Subcutaneous abdominal adipose tissue (tissue), 5 donors: ENCODE results near the gene MAGEB17.
"Not testable (repeated sequence)": the region's sequence is repeated elsewhere in the genome, so short reads cannot be mapped to it uniquely, and the experiment has no call there.

ENCODE experiments used
- H3K27ac ChIP-seq: one replicate; pipeline ENCODE4 v1.7.0; 2013; ENCODE audit warnings: low read depth, mild to moderate bottlenecking, inconsistent platforms, low read length, moderate library complexity
- H3K27me3 ChIP-seq, 5 donors: one replicate each; pipeline ENCODE4 v1.7.0; 2013; ENCODE audit warnings: low read length in 5 of 5, inconsistent platforms in 1 of 5; ENCODE audit not compliant: control insufficient read depth in 5 of 5, insufficient read depth in 4 of 5
- H3K36me3 ChIP-seq, 5 donors: one replicate each; pipeline ENCODE4 v1.7.0; 2013; ENCODE audit warnings: low read length in 5 of 5; ENCODE audit not compliant: control insufficient read depth in 5 of 5, insufficient read depth in 5 of 5
- H3K4me1 ChIP-seq, 5 donors: one replicate each; pipeline ENCODE4 v1.7.0; 2013; ENCODE audit warnings: low read length in 5 of 5, mild to moderate bottlenecking in 3 of 5, moderate library complexity in 1 of 5; ENCODE audit not compliant: control insufficient read depth in 5 of 5, insufficient read depth in 5 of 5
- H3K4me3 ChIP-seq, 5 donors: one replicate each; pipeline ENCODE4 v1.7.0; 2013; ENCODE audit warnings: low read length in 5 of 5, low read depth in 1 of 5
- H3K9ac ChIP-seq, 5 donors: one replicate each; pipeline ENCODE4 v1.7.0; 2013; ENCODE audit warnings: low read length in 5 of 5, mild to moderate bottlenecking in 4 of 5, moderate library complexity in 3 of 5
- H3K9me3 ChIP-seq, 5 donors: one replicate each; pipeline ENCODE4 v1.7.0; 2013; ENCODE audit warnings: low read length in 5 of 5; ENCODE audit not compliant: control insufficient read depth in 5 of 5
- donor health status: healthy.
- donor health status: healthy.
- donor health status: healthy.
- donor health status: healthy.
- donor health status: healthy.

The MAGEB17 gene

GRCh38 chrX:16148896-16149295 lies 18.4 kb upstream of the MAGEB17 start:
- Histone ChIP-seq H3K27me3 (peaks cover 0 to 7% (median 2%) of the 10 kb centered on the region in 5 donors), H3K9ac (no peak overlapping the region), H3K9me3 (no peaks in the 10 kb centered on the region), H3K36me3 (no peaks in the 10 kb centered on the region), H3K4me1 (no peaks in the 10 kb centered on the region), H3K27ac (no peak overlapping the region), H3K4me3 (no peak overlapping the region)

- peaks cover 0 to 5% (median under 1%) of the 10 kb centered on the region in 5 donors for H3K27me3 ChIP-seq
- H3K4me3 ChIP-seq, result no peak overlapping the region
- H3K36me3 ChIP-seq, result no peaks in the 10 kb centered on the region
- no peak overlapping the region for H3K9ac ChIP-seq
- no peaks in the 10 kb centered on the region for H3K9me3 ChIP-seq
- no peak overlapping the region for H3K27ac ChIP-seq
- no peaks in the 10 kb centered on the region for H3K4me1 ChIP-seq
Observed at GRCh38 chrX:16155581-16156096, 11.6 kb upstream of the MAGEB17 start.

- H3K27me3 ChIP-seq, result peaks cover 0 to 8% (median 5%) of the 10 kb centered on the region in 5 donors
- no peak overlapping the region for H3K9ac ChIP-seq
- H3K4me3 ChIP-seq, result no peak overlapping the region
- no peaks in the 10 kb centered on the region for H3K4me1 ChIP-seq
- no peaks in the 10 kb centered on the region for H3K36me3 ChIP-seq
- H3K27ac ChIP-seq, result no peak overlapping the region
- H3K9me3 ChIP-seq, result no peaks in the 10 kb centered on the region
Observed at GRCh38 chrX:16156692-16157331, 10.5 kb upstream of the MAGEB17 start.

DNA sequence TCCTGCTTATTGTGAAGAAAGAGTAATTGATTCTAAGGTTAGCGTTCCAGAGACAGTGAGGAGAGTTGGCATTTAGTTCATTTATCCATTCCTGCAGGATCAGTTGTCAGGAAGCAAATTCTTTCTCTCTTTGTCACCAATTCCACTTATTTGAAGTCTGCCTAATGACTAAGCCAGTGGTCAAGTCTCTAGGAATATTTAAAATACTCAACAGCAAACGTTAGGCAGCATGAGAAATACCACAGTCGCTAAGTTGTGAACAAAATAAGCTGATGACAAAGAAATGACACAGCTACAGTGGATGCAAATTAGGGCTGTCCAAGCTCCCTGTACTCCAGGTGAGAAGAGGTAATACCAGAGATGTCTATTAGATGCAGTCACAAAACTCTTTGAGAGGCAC lies 6.6 kb upstream of the MAGEB17 start:
- H3K27ac ChIP-seq, result no peak overlapping the region

GRCh38 chrX:16161173-16161572 lies 6.1 kb upstream of the MAGEB17 start:
- H3K4me3 ChIP-seq, H3K4me1 ChIP-seq, H3K36me3 ChIP-seq, H3K9me3 ChIP-seq, H3K9ac ChIP-seq, H3K27ac ChIP-seq: not testable (repeated sequence)
- H3K27me3 ChIP-seq, result peaks cover 0 to 15% (median 2%) of the 10 kb centered on the region in 5 donors

More for the DNA sequence above, 6.6 kb upstream of the MAGEB17 start:
- Histone ChIP-seq H3K4me1 (no peaks in the 10 kb centered on the region), H3K4me3 (no peak overlapping the region), H3K27me3 (peaks cover 0 to 15% (median 2%) of the 10 kb centered on the region in 5 donors), H3K9me3 (no peaks in the 10 kb centered on the region), H3K9ac (no peak overlapping the region), H3K36me3 (no peaks in the 10 kb centered on the region)

GRCh38 chrX:16162391-16162790 lies 4.9 kb upstream of the MAGEB17 start:
- H3K4me1 ChIP-seq, result no peaks in the 10 kb centered on the region
- no peaks in the 10 kb centered on the region for H3K36me3 ChIP-seq
- peaks cover 0 to 15% (median 2%) of the 10 kb centered on the region in 5 donors for H3K27me3 ChIP-seq
- no peak overlapping the region for H3K9ac ChIP-seq
- H3K27ac ChIP-seq, result no peak overlapping the region
- no peak overlapping the region for H3K4me3 ChIP-seq
- H3K9me3 ChIP-seq, result peaks cover 0 to 4% (median 0%) of the 10 kb centered on the region in 5 donors

DNA sequence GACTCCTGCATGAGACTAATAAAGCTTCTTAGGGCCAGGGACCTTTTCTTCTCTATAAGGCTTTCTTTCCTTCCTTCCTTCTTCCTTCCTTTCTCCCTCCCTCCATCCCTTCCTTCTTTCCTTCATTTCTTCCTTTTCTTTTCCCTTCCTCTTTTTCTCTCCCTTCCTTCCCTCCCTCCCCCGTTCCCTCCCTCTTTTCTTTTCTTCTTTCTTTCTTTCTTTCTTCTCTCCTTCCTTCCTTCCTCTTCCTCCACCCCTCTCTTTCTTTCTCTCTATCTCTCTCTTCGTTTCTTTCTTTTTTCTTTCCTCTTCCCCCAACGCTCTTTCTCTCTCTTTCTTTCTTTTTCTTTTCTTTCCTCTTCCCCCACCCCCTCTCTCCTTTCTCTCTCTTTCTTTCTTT lies 2.5 kb upstream of the MAGEB17 start:
- peaks cover 0 to 4% (median 0%) of the 10 kb centered on the region in 5 donors for H3K9me3 ChIP-seq
- peaks cover 0 to 20% (median 12%) of the 10 kb centered on the region in 5 donors for H3K27me3 ChIP-seq
- H3K9ac ChIP-seq, result no peak overlapping the region
- no peaks in the 10 kb centered on the region for H3K4me1 ChIP-seq
- no peak overlapping the region for H3K27ac ChIP-seq
- no peak overlapping the region for H3K4me3 ChIP-seq
- no peaks in the 10 kb centered on the region for H3K36me3 ChIP-seq

DNA sequence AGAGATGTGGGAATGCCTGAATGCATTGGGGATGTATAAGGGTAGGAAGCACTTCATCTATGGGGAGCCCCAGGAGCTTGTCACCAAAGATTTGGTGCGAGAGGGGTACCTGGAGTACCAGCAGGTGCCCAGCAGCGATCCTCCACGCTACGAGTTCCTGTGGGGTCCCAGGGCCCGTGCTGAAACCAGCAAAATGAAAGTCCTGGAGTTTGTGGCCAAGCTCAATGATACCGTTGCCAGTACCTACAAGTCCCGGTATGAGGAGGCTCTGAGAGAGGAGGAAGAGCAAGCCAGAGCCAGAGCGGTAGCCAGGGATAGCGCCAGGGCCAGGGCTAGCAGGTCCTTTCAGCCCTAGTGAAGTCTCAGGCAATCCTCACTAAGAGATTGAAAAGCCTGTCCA lies 3.8 kb downstream of the MAGEB17 start:
- Histone ChIP-seq H3K27me3 (peaks cover 0 to 22% (median 12%) of the 10 kb centered on the region in 5 donors), H3K9ac (no peak overlapping the region), H3K9me3 (peaks cover 0 to 16% (median 7%) of the 10 kb centered on the region in 5 donors), H3K36me3 (no peaks in the 10 kb centered on the region), H3K4me3 (no peak overlapping the region), H3K27ac (no peak overlapping the region), H3K4me1 (no peaks in the 10 kb centered on the region)

DNA sequence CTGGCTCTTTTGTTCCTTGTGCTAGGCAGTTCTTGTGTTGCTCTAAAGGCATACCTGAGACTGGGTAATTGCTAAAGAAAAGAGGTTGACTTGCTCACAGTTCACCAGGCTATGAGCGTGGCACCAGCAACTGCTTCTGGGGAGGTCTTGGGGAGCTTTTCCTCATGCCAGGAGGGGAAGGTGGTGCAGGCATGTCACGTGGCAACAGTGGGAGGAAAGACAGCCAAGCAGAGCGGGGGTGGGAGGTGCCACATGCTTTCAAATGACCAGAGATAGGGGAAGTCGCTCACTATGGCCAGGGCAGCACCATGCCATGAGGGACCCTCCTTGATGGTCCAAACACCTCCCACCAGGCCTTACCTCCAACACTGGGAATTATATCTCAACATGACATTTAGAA lies 4.7 kb downstream of the MAGEB17 start:
- Histone ChIP-seq H3K4me1 (no peaks in the 10 kb centered on the region), H3K27ac (no peak overlapping the region), H3K36me3 (no peaks in the 10 kb centered on the region), H3K27me3 (peaks cover 0 to 22% (median 12%) of the 10 kb centered on the region in 5 donors), H3K4me3 (no peak overlapping the region), H3K9ac (no peak overlapping the region), H3K9me3 (peaks cover 0 to 14% (median 5%) of the 10 kb centered on the region in 5 donors)

GRCh38 chrX:16172391-16172790 lies 5.1 kb downstream of the MAGEB17 start:
- no peak overlapping the region for H3K9ac ChIP-seq
- no peak overlapping the region for H3K27ac ChIP-seq
- H3K9me3 ChIP-seq, result peaks cover 0 to 14% (median 4%) of the 10 kb centered on the region in 5 donors
- H3K27me3 ChIP-seq, result peaks cover 0 to 22% (median 12%) of the 10 kb centered on the region in 5 donors
- no peak overlapping the region for H3K4me3 ChIP-seq
- H3K36me3 ChIP-seq, result no peaks in the 10 kb centered on the region
- no peaks in the 10 kb centered on the region for H3K4me1 ChIP-seq
